Astrocyte of the cerebellum (primary cell): Measurements from ENCODE around the gene CLN6.
A peak's percentile ranks its signal among the peaks of the same experiment; 100 is the strongest.

Experiments used
- DNase-seq: peaks from one replicate; pipeline ENCODE4 v3.0.0-alpha.2; 2011; ENCODE audit warnings: low read depth
- H3K4me3 ChIP-seq: 2 replicates; pipeline ENCODE4 v1.5.1; 2011; ENCODE audit warnings: mild to moderate bottlenecking, low read depth, low read length, moderate library complexity
- in situ Hi-C: cut with HindIII; loops from 2 replicates; pipeline ENCODE4 v1.10.0; 2017; ENCODE audit warnings: low sequenced_read_pairs
- TF ChIP-seq, protein P1 (sequence below): IDR thresholded peaks from 2 replicates; pipeline ENCODE4 v1.5.1; 2012; ENCODE audit warnings: low read length, low read depth, moderate library complexity, mild to moderate bottlenecking; ENCODE audit errors: missing control alignments

Gene CLN6

DNA sequence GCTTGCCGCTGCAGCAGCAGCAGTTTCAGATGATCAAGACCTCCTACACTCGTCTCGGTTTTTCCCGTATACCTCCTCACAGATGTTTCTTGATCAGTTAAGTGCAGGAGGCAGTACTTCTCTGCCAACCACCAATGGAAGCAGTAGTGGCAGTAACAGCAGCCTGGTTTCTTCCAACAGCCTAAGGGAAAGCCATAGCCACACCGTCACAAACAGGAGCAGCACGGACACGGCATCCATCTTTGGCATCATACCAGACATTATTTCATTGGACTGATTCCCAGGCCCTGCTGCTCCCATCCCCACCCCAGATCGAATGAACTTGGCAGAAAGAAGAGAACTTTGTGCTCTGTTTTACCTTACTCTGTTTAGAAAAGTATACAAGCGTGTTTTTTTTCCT, 42.0 kb downstream of the CLN6 start:
- peak overlapping the region; percentile 19 for H3K4me3 ChIP-seq
- TF ChIP-seq, protein P1, sequence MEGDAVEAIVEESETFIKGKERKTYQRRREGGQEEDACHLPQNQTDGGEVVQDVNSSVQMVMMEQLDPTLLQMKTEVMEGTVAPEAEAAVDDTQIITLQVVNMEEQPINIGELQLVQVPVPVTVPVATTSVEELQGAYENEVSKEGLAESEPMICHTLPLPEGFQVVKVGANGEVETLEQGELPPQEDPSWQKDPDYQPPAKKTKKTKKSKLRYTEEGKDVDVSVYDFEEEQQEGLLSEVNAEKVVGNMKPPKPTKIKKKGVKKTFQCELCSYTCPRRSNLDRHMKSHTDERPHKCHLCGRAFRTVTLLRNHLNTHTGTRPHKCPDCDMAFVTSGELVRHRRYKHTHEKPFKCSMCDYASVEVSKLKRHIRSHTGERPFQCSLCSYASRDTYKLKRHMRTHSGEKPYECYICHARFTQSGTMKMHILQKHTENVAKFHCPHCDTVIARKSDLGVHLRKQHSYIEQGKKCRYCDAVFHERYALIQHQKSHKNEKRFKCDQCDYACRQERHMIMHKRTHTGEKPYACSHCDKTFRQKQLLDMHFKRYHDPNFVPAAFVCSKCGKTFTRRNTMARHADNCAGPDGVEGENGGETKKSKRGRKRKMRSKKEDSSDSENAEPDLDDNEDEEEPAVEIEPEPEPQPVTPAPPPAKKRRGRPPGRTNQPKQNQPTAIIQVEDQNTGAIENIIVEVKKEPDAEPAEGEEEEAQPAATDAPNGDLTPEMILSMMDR, result no peak
- in situ Hi-C loops, result no loop called here
- DNase-seq, result peak; percentile 80

DNA sequence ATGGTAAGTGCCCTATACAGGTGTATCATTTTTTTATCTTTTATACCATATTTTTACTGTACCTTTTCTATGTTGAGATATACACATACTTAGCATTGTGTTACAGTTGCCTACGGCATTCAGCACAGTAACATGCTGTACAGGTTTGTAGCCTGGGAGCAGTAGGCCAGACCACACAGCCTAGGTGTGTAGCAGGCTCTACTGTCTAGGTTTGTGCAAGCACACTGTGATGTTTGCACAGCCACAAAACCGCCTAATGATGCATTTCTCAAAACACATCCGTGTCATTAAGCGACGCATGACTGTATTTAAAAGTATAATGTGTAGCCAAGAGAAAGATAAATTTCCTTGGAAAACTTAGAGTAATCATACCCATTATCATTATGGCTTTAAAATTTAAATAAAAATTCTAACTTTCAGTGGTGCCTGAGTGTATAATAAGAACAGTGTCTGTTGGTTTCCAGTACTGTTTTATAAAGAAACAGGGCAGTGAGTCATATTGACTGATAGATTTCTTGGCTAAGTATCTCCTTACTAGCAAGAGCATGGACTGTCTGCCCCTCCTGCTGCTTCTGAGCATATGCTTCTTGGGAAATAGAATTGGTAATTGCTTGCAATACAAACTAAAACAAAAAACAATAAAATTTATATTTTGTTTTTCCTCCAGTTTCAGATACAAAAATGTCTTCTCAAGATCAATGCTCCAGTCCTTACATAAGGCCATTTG, 42.7 kb downstream of the CLN6 start:
- TF ChIP-seq, protein P1, result no peak

DNA sequence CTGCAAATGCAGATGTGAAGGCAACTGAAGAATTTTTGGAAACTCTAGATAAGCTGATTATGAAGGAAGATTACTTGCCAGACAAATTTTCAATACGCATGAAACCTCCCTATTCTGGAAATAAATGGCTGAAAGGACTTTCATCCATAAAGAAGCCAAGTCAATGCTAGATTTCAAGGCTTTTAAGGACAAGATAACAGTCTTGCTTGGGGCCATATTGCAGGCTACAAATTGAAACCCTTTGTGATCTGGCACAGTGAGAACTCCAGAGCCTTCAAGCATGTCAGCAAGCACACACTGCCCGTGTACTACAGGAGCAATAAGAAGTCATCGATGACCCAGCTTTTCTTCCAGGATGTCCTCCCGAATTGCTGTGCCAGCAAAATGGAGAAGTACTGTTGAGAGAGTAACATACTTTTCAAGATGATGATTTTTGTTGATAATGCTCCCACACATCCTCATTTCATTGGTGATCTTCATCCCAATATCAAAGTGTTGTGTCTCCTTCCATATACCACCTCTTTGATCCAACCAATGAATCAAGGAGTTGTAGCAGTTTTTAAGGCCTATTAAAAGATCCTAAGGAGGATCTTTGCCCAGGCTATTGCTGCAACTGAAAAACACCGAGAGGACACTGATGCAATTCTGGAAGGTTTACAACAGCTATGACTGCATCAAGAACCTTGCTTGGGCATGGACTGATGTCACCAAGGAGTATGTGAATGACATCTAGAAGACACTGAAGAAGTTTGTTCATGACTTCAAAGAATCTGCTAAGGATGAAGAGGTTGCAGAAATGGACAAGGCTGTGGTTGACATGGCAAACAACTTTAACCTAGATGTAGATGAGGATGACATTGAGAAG, 44.7 kb downstream of the CLN6 start:
- H3K4me3 ChIP-seq, result no peak overlapping the region
- TF ChIP-seq, protein P1, result no peak
- in situ Hi-C loops, result no loop called here
- no peak for DNase-seq

More for the DNA sequence above, 42.7 kb downstream of the CLN6 start:
- DNase-seq, result peak; percentile 43
- in situ Hi-C loops, result no loop called here
- no peak overlapping the region for H3K4me3 ChIP-seq

DNA sequence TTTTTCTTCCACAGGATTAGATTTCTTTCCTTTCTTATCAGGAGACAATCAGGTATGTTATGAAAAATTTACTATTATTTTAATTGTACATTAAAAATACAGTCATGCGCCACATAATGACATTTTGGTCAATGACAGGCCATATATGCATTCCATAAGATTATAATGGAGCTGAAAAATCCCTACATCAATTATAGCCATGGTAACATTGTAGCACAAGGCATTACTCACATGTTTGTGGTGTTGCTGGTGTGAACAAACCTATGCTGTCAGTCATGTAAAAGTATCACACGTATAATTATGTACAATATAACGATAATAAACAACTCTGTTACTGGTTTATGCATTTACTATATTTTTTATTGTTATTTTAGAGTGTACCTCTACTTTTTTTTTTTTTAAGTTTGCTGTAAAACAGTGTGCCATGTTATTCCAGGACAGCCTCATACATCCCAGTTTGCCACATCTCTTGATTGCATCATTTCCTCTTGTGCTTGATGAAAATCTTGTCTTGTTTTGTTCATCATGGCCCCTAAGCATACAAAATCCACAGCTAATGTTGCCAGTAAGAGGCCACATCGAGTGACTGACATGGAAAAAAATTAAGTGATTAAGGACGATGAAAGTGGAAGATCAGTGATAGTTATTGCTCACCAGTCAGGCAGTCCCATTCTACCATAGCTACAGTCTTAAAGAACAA, 45.8 kb downstream of the CLN6 start:
- DNase-seq, result no peak
- H3K4me3 ChIP-seq, result no peak overlapping the region
- TF ChIP-seq, protein P1, result no peak
- in situ Hi-C loops, result no loop called here

DNA sequence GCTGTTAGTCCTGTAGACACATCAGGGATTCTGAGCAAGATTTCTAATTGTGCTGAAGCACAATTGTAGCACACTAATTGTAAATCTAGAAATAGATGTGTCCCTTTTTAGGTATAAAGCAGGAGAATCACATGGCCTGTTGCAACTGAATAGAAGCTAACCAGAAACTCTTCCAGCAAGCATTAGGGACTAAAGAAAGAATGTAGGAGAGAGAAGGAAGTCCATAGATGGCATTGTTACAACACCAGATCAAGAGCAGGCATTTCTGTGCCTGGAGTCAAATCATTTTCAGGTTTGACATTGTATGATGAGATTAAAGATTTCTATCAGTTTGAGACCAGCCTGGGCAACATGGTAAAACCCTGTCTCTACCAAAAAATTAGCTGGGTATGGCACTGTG, 51.8 kb downstream of the CLN6 start:
- H3K4me3 ChIP-seq, result no peak overlapping the region
- TF ChIP-seq, protein P1, result no peak
- no peak for DNase-seq
- in situ Hi-C loops, result no loop called here

DNA sequence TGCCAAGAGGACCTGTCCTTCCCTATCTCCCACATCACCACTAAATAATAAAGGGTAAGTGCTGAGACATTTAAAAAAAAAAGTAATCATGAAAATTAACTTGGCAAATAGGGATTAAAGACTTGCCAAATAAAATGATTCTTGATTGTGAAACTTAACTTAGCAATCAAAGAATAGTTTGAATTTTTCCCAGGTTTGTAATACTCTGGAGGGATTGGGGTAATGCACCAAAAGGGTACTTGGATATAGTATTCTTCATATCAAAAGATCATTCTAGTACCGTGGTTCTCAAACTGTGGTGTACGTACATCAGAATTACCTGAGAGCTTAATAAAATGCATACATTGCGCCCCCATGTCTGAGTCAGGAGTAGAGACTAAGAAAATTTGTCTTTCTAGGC, 52.9 kb downstream of the CLN6 start:
- no peak overlapping the region for H3K4me3 ChIP-seq
- TF ChIP-seq, protein P1, result no peak
- in situ Hi-C loops, result no loop called here
- no peak for DNase-seq
